Left forelimb (tissue), 1 donor: ENCODE results near the gene TBC1D16.
A peak's percentile ranks its signal among the peaks of the same experiment; 100 is the strongest.
"Not testable (repeated sequence)": the region's sequence is repeated elsewhere in the genome, so short reads cannot be mapped to it uniquely, and the experiment has no call there.

Source experiments
- DNase-seq: peaks from one replicate; pipeline ENCODE4 v3.0.0-alpha.2; 2018; ENCODE audit warnings: low spot score

Gene TBC1D16

DNA sequence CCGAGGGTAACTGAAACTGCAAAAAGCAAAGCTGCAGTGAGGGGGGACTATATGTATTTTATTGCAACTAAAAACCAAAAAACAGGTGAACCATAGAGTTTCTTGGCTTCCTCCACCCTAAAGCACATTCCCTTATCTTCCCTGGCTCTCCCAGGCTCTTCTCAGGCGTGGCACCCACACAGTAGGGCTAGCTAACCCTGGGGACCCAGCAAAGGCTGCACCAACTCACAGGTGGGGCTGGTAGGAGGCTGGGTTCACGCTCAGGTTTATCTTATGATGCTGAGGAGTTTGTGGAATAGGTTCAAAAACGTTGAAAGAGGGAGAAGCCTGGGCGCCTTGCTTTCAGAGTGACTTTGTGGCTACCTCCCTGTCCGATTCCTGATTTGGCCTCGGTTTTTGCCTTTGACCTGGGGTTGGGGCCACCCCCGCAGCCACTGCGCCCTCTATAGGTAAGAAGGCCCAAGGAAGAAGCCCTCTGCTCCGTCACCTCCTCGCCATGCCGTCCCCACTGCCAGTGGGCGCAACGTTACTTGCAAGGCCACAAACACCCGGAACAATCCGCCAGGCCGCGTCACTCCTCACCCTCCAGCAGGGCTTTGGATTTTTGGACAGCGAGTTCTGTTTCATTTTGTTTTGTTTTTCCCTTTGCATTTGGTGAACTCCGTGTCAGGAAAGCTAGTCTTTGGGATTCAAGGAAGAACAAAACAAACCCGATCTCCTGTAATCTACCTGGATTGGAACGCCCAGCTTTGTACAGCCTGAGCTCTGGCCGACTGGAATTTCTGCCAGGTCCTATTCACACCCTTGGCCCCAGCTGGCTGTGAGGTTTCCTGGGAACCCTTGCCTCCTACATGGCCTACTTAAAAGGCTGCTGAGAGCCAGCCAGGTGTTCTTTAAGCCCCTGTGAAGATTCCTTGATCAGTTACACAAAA lies 60.8 kb downstream of the TBC1D16 start:
- DNase-seq, result peak; percentile 59

DNA sequence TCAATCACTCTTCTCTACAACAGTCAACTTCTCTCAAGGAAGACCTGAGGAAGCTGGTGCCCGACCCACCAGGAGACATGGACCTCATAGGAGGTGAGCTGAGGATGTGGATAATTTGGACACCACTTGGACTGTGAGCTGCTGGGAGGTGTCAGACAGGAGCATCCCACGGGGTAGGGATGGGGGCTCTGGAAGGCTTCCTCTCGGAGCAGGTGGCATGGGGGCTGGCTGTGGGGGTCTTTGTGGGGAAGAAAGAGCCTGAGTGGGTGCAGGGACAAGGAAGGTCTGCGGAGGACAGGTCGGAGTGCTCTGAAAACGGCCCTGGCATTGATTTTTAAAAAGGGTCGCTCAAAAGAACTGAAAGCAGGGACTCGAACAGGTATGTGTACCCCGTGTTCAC lies 64.0 kb downstream of the TBC1D16 start:
- DNase-seq, result no peak

DNA sequence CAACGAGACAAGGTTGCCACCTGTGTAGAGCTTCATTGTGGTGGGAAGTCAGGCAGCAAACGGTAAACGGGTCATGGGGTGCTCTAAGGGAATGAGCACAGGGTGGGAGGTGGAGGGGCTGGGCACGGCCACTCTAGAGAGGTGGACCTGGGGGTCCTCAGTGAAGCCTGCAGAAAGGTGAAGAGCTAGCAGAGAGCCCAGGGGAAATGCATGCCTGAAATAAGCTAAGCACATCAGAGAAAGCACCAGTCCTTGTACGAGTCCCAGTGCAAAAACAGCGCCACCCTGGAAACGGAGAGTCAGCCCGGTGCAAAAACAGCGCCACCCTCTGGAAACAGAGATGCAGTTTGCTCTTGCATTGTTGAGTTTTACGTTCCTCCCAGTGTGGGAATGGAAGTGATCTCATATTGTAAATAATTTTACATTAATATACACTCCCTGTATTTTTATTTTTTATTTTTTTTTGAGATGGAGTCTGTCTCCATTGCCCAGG lies 65.0 kb downstream of the TBC1D16 start:
- peak; percentile 60 for DNase-seq

DNA sequence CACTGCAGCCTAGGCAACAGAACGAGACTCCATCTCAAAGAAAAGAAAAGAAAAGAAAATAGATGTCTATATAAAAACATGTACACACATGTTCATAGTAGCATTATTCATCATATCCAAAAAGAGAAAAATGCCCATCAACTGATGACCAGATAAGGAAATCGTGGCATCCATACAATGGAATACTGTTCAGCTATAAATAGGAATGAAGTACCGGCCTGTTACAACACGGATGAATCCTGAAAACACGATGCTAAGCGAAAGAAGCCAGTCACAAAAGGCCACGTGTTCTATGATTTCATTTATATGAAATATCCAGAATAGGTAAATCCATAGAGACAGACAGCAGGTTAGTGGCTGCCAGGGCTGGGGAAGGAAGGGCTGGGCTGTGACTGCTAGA lies 65.8 kb downstream of the TBC1D16 start:
- no peak for DNase-seq

DNA sequence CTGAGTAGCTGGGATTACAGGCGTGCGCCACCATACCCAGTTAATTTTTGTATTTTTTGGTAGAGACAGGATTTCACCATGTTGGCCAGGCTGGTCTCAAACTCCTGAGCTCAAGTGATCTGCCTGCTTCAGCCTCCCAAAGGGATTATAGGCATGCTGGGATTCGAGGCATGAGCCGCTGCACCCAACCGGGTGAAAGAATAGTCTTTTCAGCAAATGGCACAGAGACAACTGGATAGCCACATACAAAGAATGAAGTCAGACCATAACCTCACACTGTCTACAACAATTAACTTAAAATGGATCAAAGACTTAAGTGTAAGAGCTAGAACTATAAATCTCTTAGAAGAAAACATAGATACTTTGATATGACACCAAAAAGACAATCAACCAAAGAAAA lies 67.6 kb downstream of the TBC1D16 start:
- no peak for DNase-seq

DNA sequence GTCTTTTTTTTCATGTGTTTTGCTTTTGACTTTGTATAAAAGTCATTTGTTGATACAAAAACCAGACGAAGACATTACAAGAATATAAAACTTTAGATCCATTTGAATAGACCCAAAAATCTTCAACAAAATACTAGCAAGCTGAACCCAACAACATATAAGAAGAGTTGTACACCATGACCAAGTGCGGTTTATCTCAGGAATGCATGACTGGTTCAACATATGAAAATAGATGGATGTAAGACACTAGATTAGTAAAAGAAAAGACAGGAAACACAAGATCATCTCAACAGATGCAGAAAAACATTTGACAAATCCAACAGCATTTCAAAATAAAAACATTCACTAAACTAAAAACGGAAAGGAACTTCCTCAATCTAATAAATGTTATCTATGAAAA lies 69.0 kb downstream of the TBC1D16 start:
- DNase-seq, result no peak

DNA sequence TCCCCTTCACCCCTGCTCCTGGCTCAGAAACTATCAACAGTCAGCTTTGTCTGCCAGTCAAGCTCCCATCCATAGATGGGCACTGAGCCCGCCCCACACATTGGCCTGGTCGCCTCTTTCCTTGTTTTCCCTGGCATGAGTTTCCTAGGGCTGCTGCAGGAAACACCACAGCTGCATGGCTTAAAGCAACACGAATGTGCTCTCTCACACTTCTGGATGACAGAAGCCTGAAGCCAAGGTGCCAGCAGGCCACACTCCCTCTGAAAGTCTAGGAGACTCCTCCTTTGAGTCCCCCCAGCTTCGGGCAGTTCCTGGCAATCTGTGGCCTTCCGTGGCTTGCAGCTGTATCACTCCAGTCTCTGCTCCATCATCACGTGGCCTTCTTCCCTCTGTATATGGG lies 69.9 kb downstream of the TBC1D16 start:
- peak; percentile 69 for DNase-seq

DNA sequence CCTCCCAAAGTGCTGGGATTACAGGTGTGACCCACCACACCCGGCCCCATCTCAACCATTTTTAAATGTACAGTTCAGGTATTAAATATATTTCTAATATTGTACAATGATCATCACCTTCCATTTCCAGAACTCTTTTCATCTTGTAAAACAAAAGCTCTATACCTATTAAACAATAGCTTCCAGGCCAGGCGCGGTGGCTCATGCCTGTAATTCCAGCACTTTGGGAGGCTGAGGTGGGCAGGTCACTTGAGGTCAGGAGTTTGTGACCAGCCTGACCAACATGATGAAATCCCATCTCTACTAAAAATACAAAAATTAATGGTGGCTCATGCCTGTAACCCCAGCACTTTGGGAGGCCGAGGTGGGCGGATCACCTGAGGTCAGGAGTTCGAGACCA lies 73.2 kb downstream of the TBC1D16 start:
- DNase-seq, result not testable (repeated sequence)

DNA sequence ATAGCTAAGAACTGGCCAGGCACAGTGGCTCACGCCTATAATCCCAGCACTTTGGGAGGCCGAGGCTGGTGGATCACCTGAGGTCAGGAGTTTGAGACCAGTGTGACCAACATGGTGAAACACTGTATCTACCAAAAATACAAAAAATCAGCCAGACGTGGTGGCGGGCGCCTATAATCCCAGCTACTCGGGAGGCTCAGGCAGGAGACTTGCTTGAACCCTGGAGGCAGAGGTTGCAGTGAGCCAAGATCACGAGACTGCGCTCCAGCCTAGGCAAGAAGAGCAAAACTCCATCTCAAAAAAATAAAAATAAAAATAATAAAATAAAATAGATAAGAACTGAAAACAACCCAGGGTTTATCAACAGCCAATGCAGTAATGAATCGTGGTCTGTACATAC lies 74.1 kb downstream of the TBC1D16 start:
- DNase-seq, result not testable (repeated sequence)

DNA sequence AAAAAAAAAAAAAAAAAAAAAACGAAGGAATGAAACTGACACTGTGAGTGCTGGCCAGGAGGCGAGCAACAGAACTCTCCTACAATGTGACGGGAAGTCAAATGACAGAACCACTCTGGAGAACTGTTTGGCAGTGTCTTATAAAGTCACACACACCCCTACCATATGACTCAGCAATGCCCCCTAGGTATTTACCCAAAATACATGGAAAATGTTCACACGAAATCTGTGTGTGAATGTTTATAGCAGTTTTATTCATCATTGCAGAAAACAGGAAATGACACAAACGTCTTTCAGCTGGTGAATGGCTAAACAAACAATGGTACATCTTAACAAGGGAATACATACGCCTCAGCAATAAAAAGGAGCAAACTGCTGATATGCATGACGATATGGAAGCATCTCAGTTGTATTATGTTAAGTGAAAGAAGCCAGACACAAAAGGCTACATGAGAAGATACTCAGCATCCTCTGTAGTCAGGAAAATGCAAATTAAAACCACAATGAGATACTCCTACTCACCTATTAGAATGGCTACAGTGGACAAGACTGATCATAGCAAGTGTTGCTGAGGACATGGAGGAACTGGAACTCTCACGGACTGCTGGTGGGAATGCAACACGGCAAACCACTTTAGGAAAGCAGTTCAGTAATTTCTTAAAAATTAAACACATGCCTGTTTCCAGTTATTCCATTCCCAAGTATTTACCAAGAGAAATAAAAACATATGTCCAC lies 74.7 kb downstream of the TBC1D16 start:
- no peak for DNase-seq

DNA sequence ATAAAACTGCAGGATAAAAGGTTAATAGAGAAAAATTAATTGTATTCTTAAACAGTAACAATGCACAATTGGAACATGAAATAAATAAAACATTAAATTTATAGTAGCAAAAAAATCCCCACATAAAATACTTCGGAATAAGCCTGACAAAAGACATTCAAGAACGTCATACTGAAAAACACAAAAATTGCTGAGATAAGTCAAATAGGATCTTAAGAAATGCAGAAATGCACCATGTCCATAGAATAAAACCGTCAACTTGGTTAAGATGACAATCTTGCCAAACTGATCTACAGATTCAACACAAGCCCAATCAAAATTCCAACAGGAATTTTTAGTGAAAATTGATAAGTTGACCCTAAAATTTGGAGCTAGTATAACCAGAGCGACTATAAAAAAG lies 76.6 kb downstream of the TBC1D16 start:
- DNase-seq, result no peak

DNA sequence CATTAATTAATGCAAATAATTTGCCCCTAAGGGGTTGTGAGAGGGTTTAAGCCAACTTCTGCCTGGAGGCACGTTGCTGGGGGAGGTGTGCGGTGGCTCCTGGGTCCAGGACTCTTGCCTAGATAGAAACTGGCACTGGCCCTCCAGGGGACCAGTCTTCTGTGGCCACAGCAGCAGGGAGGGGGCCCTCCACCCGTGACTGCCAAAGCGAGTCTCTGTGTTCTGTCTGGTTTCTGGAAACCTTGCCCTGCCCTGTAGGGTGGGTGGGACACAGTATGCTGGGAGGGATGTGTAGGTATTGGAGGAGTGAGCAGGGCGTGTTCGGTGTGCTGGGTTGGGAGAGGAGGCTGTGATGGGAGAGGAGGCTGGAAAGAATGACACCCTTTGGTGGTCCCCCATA lies 78.8 kb downstream of the TBC1D16 start:
- no peak for DNase-seq

DNA sequence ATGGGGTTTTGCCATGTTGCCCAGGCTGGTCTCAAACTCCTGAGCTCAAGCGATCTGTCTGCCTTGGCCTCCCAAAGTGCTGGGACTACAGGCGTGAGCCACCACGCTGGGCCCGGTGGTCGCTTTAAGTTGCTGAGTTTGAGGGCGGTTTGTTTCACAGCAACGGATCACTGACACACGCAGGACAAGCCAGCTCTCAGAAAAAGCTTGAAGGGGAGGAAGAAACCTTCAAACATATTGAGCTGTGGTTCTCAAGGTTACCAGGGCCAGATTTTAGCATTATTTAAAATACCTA lies 79.3 kb downstream of the TBC1D16 start:
- DNase-seq, result not testable (repeated sequence)

DNA sequence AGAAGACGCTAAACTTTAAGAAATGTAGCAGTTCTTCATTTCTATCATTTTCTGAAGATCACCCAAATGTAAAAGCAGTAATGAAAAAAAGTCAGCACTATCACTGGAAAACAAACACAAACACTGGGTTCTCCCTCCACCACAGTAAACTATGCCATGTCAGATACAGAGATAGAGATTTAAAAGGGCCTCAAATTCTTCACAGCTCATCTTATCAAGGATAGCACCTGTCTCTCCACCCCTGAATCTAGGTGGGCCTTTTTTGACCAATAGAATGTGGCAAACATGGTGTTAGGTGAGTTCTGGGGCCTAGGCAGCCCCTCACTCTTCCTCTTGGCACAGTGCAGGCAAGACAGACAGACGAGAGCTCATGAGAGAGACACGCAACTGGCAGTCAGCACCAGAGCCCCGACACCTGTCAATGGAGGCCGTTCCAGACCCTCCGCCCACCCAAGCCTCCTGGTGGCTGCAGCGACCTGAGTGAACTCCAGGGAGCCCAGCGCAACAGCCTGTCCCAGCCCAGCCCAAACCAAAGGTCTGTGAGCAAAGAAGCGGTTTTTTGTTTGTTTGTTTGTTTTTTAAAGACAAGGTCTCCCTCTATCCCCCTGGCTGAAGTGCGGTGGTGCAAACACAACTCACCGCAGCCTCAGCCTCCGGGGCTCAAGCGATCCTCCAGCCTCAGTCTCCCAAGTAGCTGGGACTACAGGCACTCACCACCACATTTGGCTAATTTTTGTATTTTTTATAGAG lies 79.8 kb downstream of the TBC1D16 start:
- peak; percentile 37 for DNase-seq

DNA sequence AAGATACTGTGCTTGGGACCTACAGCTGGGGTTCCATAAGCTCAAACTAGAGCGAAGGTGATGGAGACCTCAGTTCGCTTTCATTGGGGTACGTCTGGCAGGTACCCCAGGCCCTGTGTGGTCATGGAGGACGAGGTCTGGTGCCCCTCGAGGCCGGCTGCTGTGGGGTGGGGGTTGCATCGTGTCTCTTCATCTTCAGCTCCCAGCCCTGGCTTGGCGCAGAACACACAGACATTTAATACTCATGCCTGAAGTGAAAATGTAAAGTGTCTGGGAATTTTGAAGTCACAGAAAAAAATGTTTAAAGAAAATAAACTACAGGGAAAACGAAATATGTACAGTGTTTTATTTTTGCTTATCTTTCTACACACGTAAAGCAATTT lies 80.5 kb downstream of the TBC1D16 start:
- DNase-seq, result no peak

DNA sequence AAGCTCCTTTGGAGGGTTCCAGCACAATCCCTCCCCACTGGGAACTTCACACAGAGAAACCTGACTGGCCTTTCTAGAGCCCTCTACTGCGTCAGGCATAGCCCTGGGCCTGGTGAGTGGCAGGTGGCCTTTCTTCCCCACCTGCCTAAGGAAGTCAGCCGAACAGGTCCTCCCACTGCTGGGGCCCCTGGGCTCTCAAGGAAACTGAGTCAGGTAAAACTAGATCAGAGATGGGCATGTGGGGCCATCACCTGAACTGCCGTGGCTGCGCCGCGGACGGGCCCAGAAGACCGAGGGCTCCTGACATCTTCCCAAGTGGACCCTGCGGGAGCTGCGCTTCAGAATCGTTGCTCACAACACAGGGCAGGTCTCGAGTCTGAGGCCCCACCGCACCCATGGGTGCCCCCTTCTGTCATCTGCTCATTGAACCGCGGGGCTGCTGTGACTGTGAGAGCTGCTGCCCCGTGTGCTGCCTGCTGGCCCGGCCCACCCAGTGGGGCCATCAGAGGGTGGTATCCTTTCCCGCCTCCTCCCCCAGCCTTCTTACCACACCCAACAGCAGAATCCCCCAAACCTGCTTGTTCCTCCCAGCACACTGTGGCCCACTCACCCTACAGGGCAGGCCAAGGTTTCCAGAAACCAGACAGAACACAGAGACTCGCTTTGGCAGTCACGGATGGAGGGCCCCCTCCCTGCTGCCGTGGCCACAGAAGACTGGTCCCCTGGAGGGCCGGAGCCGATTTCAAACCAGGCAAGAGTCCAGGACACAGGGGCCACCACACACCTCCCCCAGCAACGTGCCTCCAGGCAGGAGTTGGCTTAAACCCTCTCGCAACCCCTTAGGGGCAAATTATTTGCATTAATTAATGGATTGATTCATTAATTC lies 81.1 kb downstream of the TBC1D16 start:
- peak; percentile 55 for DNase-seq

DNA sequence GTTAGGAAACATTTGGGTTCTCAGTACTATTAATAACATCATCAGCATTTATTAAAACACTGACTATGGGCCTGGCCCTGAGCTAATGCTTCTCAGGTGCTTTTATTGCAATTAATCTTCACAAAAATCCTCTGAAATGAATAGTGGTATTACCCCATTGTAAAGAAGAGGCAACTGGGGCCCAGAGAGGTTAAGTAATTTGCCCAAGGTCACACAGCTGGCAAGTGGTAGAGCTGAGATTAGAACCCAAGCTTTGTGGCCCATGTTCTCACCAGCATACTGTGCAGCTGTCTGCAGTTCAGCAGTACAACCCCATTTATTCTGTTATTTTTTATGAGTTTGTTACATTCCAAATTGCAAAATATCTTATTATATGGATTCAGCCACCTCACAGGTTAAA lies 82.3 kb downstream of the TBC1D16 start:
- DNase-seq, result no peak

DNA sequence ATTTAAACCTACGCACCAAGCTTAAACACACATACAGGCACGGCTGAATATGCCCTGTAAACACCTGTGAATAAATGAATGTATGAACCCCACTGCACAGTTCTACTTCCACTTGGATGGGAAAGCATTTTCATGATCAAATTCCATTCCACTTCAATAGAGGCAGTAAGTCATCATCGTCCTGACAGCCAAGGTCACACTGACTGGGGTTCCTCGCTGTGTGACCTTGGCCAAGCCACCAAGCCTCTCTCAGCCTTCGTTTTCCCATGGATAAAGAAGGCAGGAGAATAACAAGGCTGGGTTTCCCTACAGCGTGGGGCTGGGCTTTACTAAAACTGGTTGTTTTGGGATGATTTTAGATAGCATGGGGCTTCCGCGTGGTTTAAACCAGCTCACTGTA lies 82.8 kb downstream of the TBC1D16 start:
- no peak for DNase-seq

DNA sequence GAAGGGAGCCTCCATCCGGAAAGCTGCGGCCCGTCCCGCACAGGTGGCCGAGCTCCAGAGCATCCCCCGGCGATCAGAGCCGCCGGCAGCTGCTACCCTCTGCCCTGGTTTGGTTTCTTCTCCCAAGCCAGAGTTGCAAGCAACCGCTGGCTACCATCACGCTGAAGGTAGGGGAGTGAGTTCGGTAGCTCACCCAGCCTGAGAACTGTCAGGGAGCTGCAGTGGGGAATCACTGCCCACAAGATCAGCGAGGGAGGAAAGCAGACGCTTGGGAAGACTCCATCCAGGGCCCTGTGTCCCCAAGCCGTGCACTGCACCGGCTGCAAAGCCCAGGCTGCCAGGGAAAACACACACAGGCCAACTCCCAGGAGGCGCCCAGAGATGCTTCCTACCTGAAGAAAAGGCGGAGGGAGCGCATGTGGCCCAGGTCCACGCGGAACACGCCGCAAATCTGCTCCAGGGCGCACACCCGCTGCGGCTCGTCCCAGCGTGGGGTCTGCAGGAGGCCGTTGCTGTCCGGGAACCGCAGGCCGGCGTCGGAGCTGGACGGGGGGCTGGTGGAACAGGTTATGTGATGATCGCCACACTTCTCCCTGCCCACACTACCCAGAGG lies 83.3 kb downstream of the TBC1D16 start:
- DNase-seq, result no peak

DNA sequence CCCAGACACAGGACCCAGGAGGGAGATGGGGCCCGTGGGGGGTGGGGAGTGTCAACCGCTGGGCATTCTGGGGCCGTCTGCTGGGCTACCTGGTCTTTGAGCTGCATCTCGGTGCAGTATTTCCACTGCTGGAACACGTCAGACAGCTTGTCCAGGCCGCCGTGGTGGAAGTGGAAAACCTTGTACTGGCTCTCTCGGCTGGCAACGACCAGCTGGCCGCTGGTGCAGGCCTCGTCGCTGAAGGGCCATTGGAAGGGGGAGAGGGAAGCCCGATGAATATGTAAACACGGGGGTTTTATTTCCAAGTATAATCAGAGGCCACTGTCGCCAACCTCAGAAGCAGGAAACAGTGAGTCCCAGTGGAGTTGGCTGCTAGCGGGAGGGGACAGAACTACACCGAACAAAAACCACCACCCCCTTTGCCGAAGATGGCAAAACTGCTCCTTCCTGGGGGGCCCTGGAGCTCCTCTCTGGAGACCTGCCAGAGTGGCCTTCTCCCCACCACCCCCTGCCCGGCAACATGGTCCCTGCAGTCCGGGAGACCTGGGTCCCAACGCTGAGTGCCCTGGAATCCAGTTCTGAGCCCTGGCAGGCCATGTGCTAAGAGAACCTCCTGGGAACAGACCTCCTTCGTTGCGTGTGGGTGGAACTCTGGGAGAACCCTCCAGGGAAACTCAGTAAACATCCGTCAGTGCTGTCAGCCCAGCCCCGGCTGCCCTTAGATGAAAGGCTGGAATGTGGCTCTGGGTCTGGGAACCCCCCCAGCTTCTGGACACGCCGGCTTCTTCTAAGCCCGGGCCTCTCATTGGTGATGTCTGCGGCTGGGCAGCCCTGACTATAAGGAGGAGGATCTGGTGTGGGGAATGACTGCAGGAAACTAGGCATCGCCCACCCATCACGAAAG lies 84.1 kb downstream of the TBC1D16 start:
- peak; percentile 75 for DNase-seq
